K562 (cell line): ENCODE data around the gene ZRANB3. TPM values are rescaled to one million over a fixed set of nuclear protein-coding genes. Genes with fewer than 3 reads are reported as not detected.

Source experiments
- ATAC-seq: fragments of 200-7000 bp; cut with Tn5 transposase; 3 replicates; pipeline ENCODE4 v1.9.1; 2020; ENCODE audit warnings: moderate library complexity
- BruUV-seq: library from RNA; stranded (reverse); fragments of 400-500 nt; replicated peaks from 2 replicates; lab custom pipeline; 2021; lab: Mats Ljungman, UMichigan
- CTCF ChIA-PET: fragments of 300-600 bp; formaldehyde crosslinking; extraction: SDS; loops from one replicate; lab custom pipeline; 2021; ENCODE audit warnings: low intra/inter-chr PET ratio; lab: Yijun Ruan, JAX
- POLR2A ChIA-PET: fragments of 300-600, 350-650 bp; sonication (Branson Sonifier 250); formaldehyde crosslinking; extraction: SDS; loops from one replicate; lab custom pipeline; 2021; ENCODE audit warnings: antibody characterized with exemption, inconsistent platforms; lab: Yijun Ruan, JAX
- DNase-seq, 4 experiments: peaks; one replicate each; pipeline versions ENCODE4 v3.0.0 to v3.0.0-alpha.2; 2011 to 2018; ENCODE audit warnings: low spot score in 3 of 4, mixed read lengths in 3 of 4; ENCODE audit errors: extremely low read depth in 1 of 4
- FAIRE-seq: peaks from 2 replicates; lab custom pipeline; 2011; peaks lifted over from hg19 to GRCh38; lab: Jason Lieb, UNC
- H2AFZ ChIP-seq: 2 replicates; pipeline ENCODE4 v1.6.0; 2011; ENCODE audit warnings: low read depth, low read length, control low read depth, inconsistent platforms
- H3K27ac ChIP-seq: fragments of 200-600 bp; 3 replicates; pipeline ENCODE4 v1.8.0; 2011; ENCODE audit warnings: low read depth, mild to moderate bottlenecking, control low read depth, inconsistent platforms, low read length, moderate library complexity, mixed read lengths; ENCODE audit errors: extremely low read depth
- H3K27me3 ChIP-seq, 2 experiments: fragments of 300-600 bp in 1 of 2; 2 replicates in 1 of 2; 3 replicates in 1 of 2; pipeline versions ENCODE4 v1.6.0 to v1.8.0; 2011; ENCODE audit warnings: inconsistent platforms in 2 of 2, low read length in 2 of 2, mild to moderate bottlenecking in 1 of 2, mixed read lengths in 1 of 2, moderate library complexity in 1 of 2; ENCODE audit not compliant: control insufficient read depth in 2 of 2, insufficient read depth in 2 of 2
- H3K36me3 ChIP-seq: fragments of 300-600 bp; 3 replicates; pipeline ENCODE4 v1.8.0; 2011; ENCODE audit warnings: mild to moderate bottlenecking, low read length, inconsistent platforms; ENCODE audit not compliant: control insufficient read depth, insufficient read depth
- H3K4me1 ChIP-seq, 2 experiments: fragments of 200-600 bp in 1 of 2; replicated peaks in 1 of 2; 2 replicates in 1 of 2; 3 replicates in 1 of 2; pipeline versions ENCODE4 v1.5.1 to v1.8.0; 2011; ENCODE audit warnings: inconsistent platforms in 2 of 2, low read length in 2 of 2, mild to moderate bottlenecking in 1 of 2, mixed read lengths in 1 of 2, moderate library complexity in 1 of 2; ENCODE audit not compliant: control insufficient read depth in 2 of 2, insufficient read depth in 2 of 2
- H3K4me2 ChIP-seq: 2 replicates; pipeline ENCODE4 v1.6.1; 2011; ENCODE audit warnings: low read length, control low read depth, inconsistent platforms, mixed read lengths; ENCODE audit not compliant: insufficient read depth
- H3K4me3 ChIP-seq: fragments of 200-600 bp; sonication (generic), shearing (Covaris generic); 2 replicates; pipeline ENCODE4 v1.5.1; 2016; ENCODE audit warnings: control low read depth, inconsistent platforms
- H3K79me2 ChIP-seq: fragments of 200-600 bp; 3 replicates; pipeline ENCODE4 v1.8.0; 2011; ENCODE audit warnings: low read length, inconsistent platforms; ENCODE audit not compliant: control insufficient read depth, insufficient read depth
- H3K9ac ChIP-seq, 2 experiments: 2 replicates each; pipeline versions ENCODE4 v1.6.0 to v1.6.1; 2011; ENCODE audit warnings: low read depth in 2 of 2, low read length in 2 of 2, control low read depth in 1 of 2, inconsistent platforms in 1 of 2, mild to moderate bottlenecking in 1 of 2, mixed read lengths in 1 of 2; ENCODE audit not compliant: insufficient read depth in 1 of 2
- H3K9me1 ChIP-seq: one replicate; pipeline ENCODE4 v1.6.0; 2011; ENCODE audit warnings: inconsistent platforms, mild to moderate bottlenecking, low read length, moderate library complexity; ENCODE audit not compliant: control insufficient read depth, insufficient read depth
- H3K9me3 ChIP-seq: replicated peaks from 2 replicates; pipeline ENCODE4 v1.5.1; 2011; ENCODE audit warnings: low read depth, low read length, inconsistent platforms; ENCODE audit not compliant: control insufficient read depth, insufficient read depth
- H4K20me1 ChIP-seq: replicated peaks from 2 replicates; pipeline ENCODE4 v1.6.1; 2011; ENCODE audit warnings: low read length, inconsistent platforms, mixed read lengths; ENCODE audit not compliant: control insufficient read depth, insufficient read depth
- BHLHE40 ChIP-seq: IDR thresholded peaks from 2 replicates; pipeline ENCODE4 v1.6.1; 2011; ENCODE audit warnings: low read length, improper control_type of control experiment
- CHD4 ChIP-seq: fragments of 200-600 bp; sonication (generic); IDR thresholded peaks from 3 replicates; pipeline ENCODE4 v1.6.1; 2012; ENCODE audit warnings: low read depth, mild to moderate bottlenecking, mixed read lengths, low read length, inconsistent platforms; ENCODE audit not compliant: insufficient read depth, insufficient replicate concordance, poor library complexity, severe bottlenecking
- E4F1 ChIP-seq: fragments of 250-450 bp; sonication (Bioruptor Pico); IDR thresholded peaks from 2 replicates; pipeline ENCODE4 v1.5.0; 2021; ENCODE audit warnings: mild to moderate bottlenecking, borderline replicate concordance
- ESRRB ChIP-seq: fragments of 250-450 bp; sonication (Bioruptor Pico); IDR thresholded peaks from 2 replicates; pipeline ENCODE4 v1.5.0; 2020; ENCODE audit warnings: mild to moderate bottlenecking, moderate library complexity, borderline replicate concordance
- NCOA1 ChIP-seq: fragments of 450-650 bp; IDR thresholded peaks from 2 replicates; pipeline ENCODE4 v1.6.1; 2016; ENCODE audit warnings: low read depth
- PHTF2 ChIP-seq: fragments of 250-450 bp; sonication (Bioruptor Pico); IDR thresholded peaks from 2 replicates; pipeline ENCODE4 v1.5.0; 2021; ENCODE audit warnings: mild to moderate bottlenecking
- TCFL5 ChIP-seq: fragments of 250-450 bp; sonication (Bioruptor Pico); conservative IDR thresholded peaks from 2 replicates; pipeline ENCODE4 v1.6.1; 2021; ENCODE audit warnings: mild to moderate bottlenecking, moderate library complexity, matching md5 sums
- ZNF175 ChIP-seq: fragments of 200-800 bp; sonication (Bioruptor generic); IDR thresholded peaks from 2 replicates; pipeline ENCODE4 v1.6.1; 2016; ENCODE audit warnings: low read depth, mild to moderate bottlenecking, missing genetic modification characterization, missing compliant biosample characterization
- ZNF239 ChIP-seq: fragments of 250-450 bp; sonication (Bioruptor Pico); IDR thresholded peaks from 2 replicates; pipeline ENCODE4 v1.4.0; 2020; ENCODE audit warnings: mild to moderate bottlenecking
- ZNF263 ChIP-seq: sonication (generic); formaldehyde crosslinking; IDR thresholded peaks from 2 replicates; pipeline ENCODE4 v1.8.0; 2022; ENCODE audit warnings: mild to moderate bottlenecking, missing genetic modification reagents, borderline replicate concordance
- ZNF584 ChIP-seq: fragments of 200-800 bp; sonication (Bioruptor generic); IDR thresholded peaks from 2 replicates; pipeline ENCODE4 v1.6.1; 2016; ENCODE audit warnings: low read depth, mild to moderate bottlenecking, missing genetic modification characterization, missing compliant biosample characterization
- WGBS: fragments of 100-300 bp; shearing (Covaris generic); methylation state at CpG from one replicate; pipeline ENCODE4 v1.1.6; 2016; ENCODE audit warnings: low coverage, mixed read lengths; ENCODE audit not compliant: insufficient coverage; ENCODE audit errors: missing lambda C conversion rate; 5-methylcytosine and 5-hydroxymethylcytosine counted together
- in situ Hi-C: fragments of 300-500 bp; cut with MboI; formaldehyde crosslinking; loops from 4 replicates; pipeline ENCODE4 v1.15.0; 2018; ENCODE audit warnings: inconsistent platforms, mixed read lengths
- intact Hi-C: fragments of 100-400 bp; cut with micrococcal nuclease; formaldehyde crosslinking; loops from 2 replicates; pipeline ENCODE4 v1.14.2; 2022
- polyA plus RNA-seq, 8 experiments: library from polyadenylated mRNA; depleted of rRNA in 4 of 8; stranded (reverse) in 5 of 8; unstranded in 3 of 8; fragments of >200 nt; fragmentation: Nextera tagmentation in 2 of 8; fragmentation: Illumina TruSeq in 1 of 8; extraction: Ambion mirVana in 2 of 8; extraction: Trizol in 1 of 8; gene quantifications; 2 replicates each; pipeline versions ENCODE4 v1.2.1 to v1.2.3, GENCODE V29; 2011 to 2014; ENCODE audit warnings: inconsistent platforms in 1 of 8, missing spikeins in 1 of 8
- total RNA-seq, 7 experiments: library from RNA; depleted of rRNA in 6 of 7; stranded (reverse); fragments of >200 nt in 6 of 7; fragmentation: Illumina TruSeq in 2 of 7; extraction: Trizol in 2 of 7; gene quantifications; 2 replicates each; pipeline versions ENCODE4 v1.2.1 to v1.2.3, GENCODE V29; 2011 to 2021; ENCODE audit warnings: low replicate concordance in 1 of 7

The ZRANB3 gene
- total and polyA plus RNA-seq, 9 of the 15 experiments (the other 6 are each of a cell fraction or from before 2014, with no cell fraction given): 8.6 to 21.3 (median 14.7) TPM

GRCh38 chr2:135528006-135528405 lies 3.0 kb downstream of the ZRANB3 start (continued):
- TF ChIP-seq CHD4 (no peak), ESRRB (CRISPR knock-in tag) (no peak)

GRCh38 chr2:135525786-135526185 lies 5.2 kb downstream of the ZRANB3 start:
- in situ Hi-C loops (no loop called here), intact Hi-C loops (no loop called here)
- ChIA-PET CTCF (no interaction called here), POLR2A (interaction anchor here (0.6 kb wide), 1 partner anchor 8 kb away, joined by 4 read pairs; no protein-coding TSS in a partner anchor)
- H3K36me3 ChIP-seq: peaks cover 35% of the 10 kb centered on the region
- no peak for TF ChIP-seq NCOA1
- no peaks in the 10 kb centered on the region for H3K9me1 ChIP-seq
- 83% methylated on average over 1 of the region's 1 CpG for WGBS
- DNase-seq: no peak
- no peaks in the 10 kb centered on the region for H3K27me3 ChIP-seq
- no peak overlapping the region for H3K9ac ChIP-seq
- FAIRE-seq: no peak
- no peak overlapping the region for H3K4me2 ChIP-seq
- no peak overlapping the region for H2AFZ ChIP-seq
- no peak overlapping the region for H3K27ac ChIP-seq
- BruUV-seq: no TSS peak
- H3K79me2 ChIP-seq: peaks cover 70% of the 10 kb centered on the region
- peaks cover 2% of the 10 kb centered on the region; the same call in 1 of the 2 replicates for H3K9me3 ChIP-seq
- no peaks in the 10 kb centered on the region for H4K20me1 ChIP-seq
- no peak overlapping the region for H3K4me3 ChIP-seq
- peaks cover 0 to 6% of the 10 kb centered on the region in 2 experiments; a peak in 3 of 5 replicates for H3K4me1 ChIP-seq
- ATAC-seq: no peak

GRCh38 chr2:135512099-135512498 lies 18.9 kb downstream of the ZRANB3 start:
- Histone ChIP-seq H3K36me3 (no peaks in the 10 kb centered on the region), H3K4me3 (no peak overlapping the region), H2AFZ (no peak overlapping the region), H3K27ac (no peak overlapping the region), H4K20me1 (no peaks in the 10 kb centered on the region), H3K9ac (no peak overlapping the region), H3K27me3 (no peaks in the 10 kb centered on the region), H3K4me1 (no peaks in the 10 kb centered on the region), H3K9me1 (no peaks in the 10 kb centered on the region), H3K79me2 (no peaks in the 10 kb centered on the region; the same call in 2 of the 3 replicates), H3K4me2 (no peak overlapping the region), H3K9me3 (peaks cover 3% of the 10 kb centered on the region; the same call in 1 of the 2 replicates)
- intact Hi-C loops: no loop called here
- in situ Hi-C loops: no loop called here
- ATAC-seq (no peak), FAIRE-seq (no peak), DNase-seq (no peak)
- no TSS peak for BruUV-seq
- POLR2A ChIA-PET: no interaction called here
- CTCF ChIA-PET: no interaction called here
- 97% methylated on average over 2 of the region's 2 CpGs for WGBS
- TF ChIP-seq TCFL5: no peak
- TF ChIP-seq BHLHE40: no peak
- TF ChIP-seq ZNF584 (CRISPR knock-in tag): no peak
- no peak for TF ChIP-seq E4F1 (CRISPR knock-in tag)
- no peak for TF ChIP-seq ZNF263 (CRISPR knock-in tag)
- TF ChIP-seq ZNF239 (CRISPR knock-in tag): no peak
- no peak for TF ChIP-seq PHTF2 (CRISPR knock-in tag)
- TF ChIP-seq ZNF175 (CRISPR knock-in tag): no peak
